SK-N-SH (cell line): ENCODE data around the gene PCGF3. TPM values are rescaled to one million over a fixed set of nuclear protein-coding genes. Genes with fewer than 3 reads are reported as not detected.

Experiments
- CTCF ChIA-PET: fragments of 300-600, 350-600 bp; formaldehyde crosslinking; extraction: SDS; loops from one replicate; lab custom pipeline; 2021; lab: Yijun Ruan, JAX
- POLR2A ChIA-PET: fragments of 350-600 bp; sonication (Branson Sonifier 250); formaldehyde crosslinking; extraction: SDS; loops from one replicate; lab custom pipeline; 2020; ENCODE audit warnings: antibody characterized with exemption, inconsistent platforms; lab: Yijun Ruan, JAX
- DNase-seq: peaks from one replicate; pipeline ENCODE4 v3.0.0; 2012
- H2AFZ ChIP-seq: fragments of 200-600 bp; sonication (generic); 2 replicates; pipeline ENCODE4 v1.8.1; 2016; ENCODE audit warnings: antibody characterized with exemption, mild to moderate bottlenecking, low read depth
- H3F3A ChIP-seq: fragments of 200-600 bp; sonication (generic); replicated peaks from 2 replicates; pipeline ENCODE3; 2016; ENCODE audit warnings: antibody characterized with exemption, mild to moderate bottlenecking; ENCODE audit not compliant: insufficient read depth
- H3K27ac ChIP-seq, 2 experiments: fragments of 200-500 bp in 1 of 2; fragments of 200-600 bp in 1 of 2; sonication (Bioruptor generic) in 1 of 2; sonication (generic), shearing (Covaris generic) in 1 of 2; 2 replicates each; pipeline versions ENCODE4 v1.5.1 to v1.6.1; 2014 to 2016; ENCODE audit warnings: low read depth in 2 of 2, inconsistent platforms in 1 of 2, low read length in 1 of 2, mild to moderate bottlenecking in 1 of 2, mixed read lengths in 1 of 2
- H3K27me3 ChIP-seq: fragments of 200-600 bp; sonication (generic), shearing (Covaris generic); 2 replicates; pipeline ENCODE4 v1.6.1; 2016; ENCODE audit warnings: mixed run types; ENCODE audit not compliant: insufficient read depth
- H3K36me3 ChIP-seq, 2 experiments: fragments of 200-500 bp in 1 of 2; fragments of 200-600 bp in 1 of 2; sonication (Bioruptor generic) in 1 of 2; sonication (generic) in 1 of 2; replicated peaks in 1 of 2; 2 replicates each; pipeline versions ENCODE3 to v1.5.1; 2014 to 2016; ENCODE audit warnings: low read length in 1 of 2, mild to moderate bottlenecking in 1 of 2; ENCODE audit not compliant: insufficient read depth in 2 of 2, control insufficient read depth in 1 of 2
- H3K4me1 ChIP-seq, 2 experiments: fragments of 200-500 bp in 1 of 2; fragments of 200-600 bp in 1 of 2; sonication (Bioruptor generic) in 1 of 2; sonication (generic), shearing (Covaris generic) in 1 of 2; 2 replicates each; pipeline versions ENCODE4 v1.5.1 to v1.6.1; 2014 to 2016; ENCODE audit warnings: low read depth in 1 of 2, low read length in 1 of 2, mixed run types in 1 of 2; ENCODE audit not compliant: insufficient read depth in 2 of 2, control insufficient read depth in 1 of 2
- H3K4me2 ChIP-seq: fragments of 200-600 bp; sonication (generic), shearing (Covaris generic); 2 replicates; pipeline ENCODE4 v1.6.1; 2017; ENCODE audit warnings: mixed run types
- H3K4me3 ChIP-seq, 2 experiments: fragments of 200-500 bp in 1 of 2; fragments of 200-600 bp in 1 of 2; sonication (Bioruptor generic) in 1 of 2; sonication (generic), shearing (Covaris generic) in 1 of 2; 2 replicates each; pipeline versions ENCODE4 v1.5.1 to v1.8.1; 2014 to 2016; ENCODE audit warnings: low read depth in 2 of 2, inconsistent platforms in 1 of 2, low read length in 1 of 2, mild to moderate bottlenecking in 1 of 2, mixed read lengths in 1 of 2, moderate library complexity in 1 of 2
- H3K79me2 ChIP-seq: fragments of 200-600 bp; sonication (generic); 2 replicates; pipeline ENCODE4 v1.8.1; 2017; ENCODE audit warnings: mild to moderate bottlenecking; ENCODE audit not compliant: insufficient read depth
- H3K9ac ChIP-seq: fragments of 200-600 bp; sonication (generic); 2 replicates; pipeline ENCODE4 v1.6.1; 2017; ENCODE audit warnings: mixed run types
- H3K9me2 ChIP-seq: fragments of 200-600 bp; sonication (generic); 2 replicates; pipeline ENCODE4 v1.6.1; 2017; ENCODE audit warnings: mixed run types
- H3K9me3 ChIP-seq: fragments of 200-600 bp; sonication (generic); 2 replicates; pipeline ENCODE4 v1.6.1; 2017; ENCODE audit warnings: mixed run types, mild to moderate bottlenecking, moderate library complexity
- H4K20me1 ChIP-seq: fragments of 200-600 bp; sonication (generic); 2 replicates; pipeline ENCODE4 v1.6.1; 2017; ENCODE audit warnings: mild to moderate bottlenecking, mixed run types; ENCODE audit not compliant: insufficient read depth
- CHD2 ChIP-seq: fragments of 150-350 bp; IDR thresholded peaks from 2 replicates; pipeline ENCODE4 v1.6.1; 2018; ENCODE audit warnings: low read length; ENCODE audit not compliant: partially characterized antibody
- ELF1 ChIP-seq: IDR thresholded peaks from 2 replicates; pipeline ENCODE4 v1.4.0; 2012
- EP300 ChIP-seq, 2 experiments: IDR thresholded peaks; 2 replicates each; pipeline versions ENCODE4 v1.4.0 to v1.6.1; 2012; ENCODE audit warnings: borderline replicate concordance in 1 of 2, low read depth in 1 of 2, low read length in 1 of 2
- FOSL2 ChIP-seq: IDR thresholded peaks from 2 replicates; pipeline ENCODE4 v1.4.0; 2012; ENCODE audit warnings: low read depth, mild to moderate bottlenecking, moderate library complexity, borderline replicate concordance
- FOXJ3 ChIP-seq: sonication (generic); formaldehyde crosslinking; IDR thresholded peaks from 2 replicates; pipeline ENCODE4 v1.5.1; 2020; ENCODE audit warnings: mild to moderate bottlenecking, missing genetic modification reagents
- GABPA ChIP-seq: IDR thresholded peaks from 2 replicates; pipeline ENCODE4 v1.4.0; 2012; ENCODE audit warnings: low read depth, mild to moderate bottlenecking
- GATA2 ChIP-seq: sonication (generic); formaldehyde crosslinking; IDR thresholded peaks from 2 replicates; pipeline ENCODE4 v1.5.0; 2020; ENCODE audit warnings: mild to moderate bottlenecking, missing genetic modification reagents
- IRF3 ChIP-seq: fragments of 150-350 bp; IDR thresholded peaks from 2 replicates; pipeline ENCODE4 v1.6.1; 2016; ENCODE audit warnings: mild to moderate bottlenecking, low read depth, low read length
- JUND ChIP-seq: IDR thresholded peaks from 2 replicates; pipeline ENCODE4 v1.4.0; 2012
- MEF2A ChIP-seq: IDR thresholded peaks from 2 replicates; pipeline ENCODE4 v1.4.0; 2012; ENCODE audit warnings: low read depth, borderline replicate concordance
- RFX5 ChIP-seq: IDR thresholded peaks from 2 replicates; pipeline ENCODE4 v1.6.1; 2012; ENCODE audit warnings: mild to moderate bottlenecking, improper control_type of control experiment, low read length
- TEAD4 ChIP-seq: IDR thresholded peaks from 2 replicates; pipeline ENCODE4 v1.4.0; 2012; ENCODE audit warnings: mild to moderate bottlenecking, borderline replicate concordance; ENCODE audit not compliant: insufficient read depth
- YY1 ChIP-seq: IDR thresholded peaks from 2 replicates; pipeline ENCODE4 v1.4.0; 2012; ENCODE audit warnings: low read depth, mild to moderate bottlenecking
- WGBS: methylation state at CpG from one replicate; pipeline ENCODE4 v1.1.6; 2017; ENCODE audit warnings: low lambda C conversion rate; 5-methylcytosine and 5-hydroxymethylcytosine counted together
- polyA plus RNA-seq, 3 experiments: library from polyadenylated mRNA; depleted of rRNA; stranded (reverse); fragments of >200 nt; gene quantifications; 2 replicates each; pipeline ENCODE4 v1.2.3, GENCODE V29; 2012
- TF ChIP-seq, protein P1 (sequence below): IDR thresholded peaks from 2 replicates; pipeline ENCODE4 v1.4.0; 2012; ENCODE audit warnings: low read depth, borderline replicate concordance
- TF ChIP-seq, protein P2 (sequence below): IDR thresholded peaks from 2 replicates; pipeline ENCODE4; 2012

Gene PCGF3
- polyA plus RNA-seq, 1 of the 3 experiments (the other 2 are of a cell fraction) = 44.8 TPM

DNA sequence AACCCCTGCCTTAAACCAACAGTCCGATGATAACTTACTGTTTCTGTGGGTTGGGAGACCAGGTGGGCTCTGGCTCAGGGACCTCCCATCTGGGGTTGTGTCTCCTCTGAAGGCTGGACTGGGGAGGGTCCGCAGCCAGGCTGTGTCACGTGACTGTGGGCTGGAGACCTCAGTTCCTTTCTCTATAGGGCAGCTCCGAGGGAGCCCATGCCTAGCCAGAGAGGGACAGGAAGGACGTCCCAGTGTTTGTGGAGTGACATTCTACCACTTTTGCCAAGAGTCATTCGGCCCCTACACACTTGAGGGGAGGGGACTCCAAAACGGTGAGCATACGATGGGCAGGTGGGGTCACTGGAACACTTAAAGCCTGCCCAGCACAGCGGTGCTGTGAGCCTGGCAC, 4.5 kb downstream of the PCGF3 start (continued):
- TF ChIP-seq RFX5 = no peak
- no peak for TF ChIP-seq CHD2

DNA sequence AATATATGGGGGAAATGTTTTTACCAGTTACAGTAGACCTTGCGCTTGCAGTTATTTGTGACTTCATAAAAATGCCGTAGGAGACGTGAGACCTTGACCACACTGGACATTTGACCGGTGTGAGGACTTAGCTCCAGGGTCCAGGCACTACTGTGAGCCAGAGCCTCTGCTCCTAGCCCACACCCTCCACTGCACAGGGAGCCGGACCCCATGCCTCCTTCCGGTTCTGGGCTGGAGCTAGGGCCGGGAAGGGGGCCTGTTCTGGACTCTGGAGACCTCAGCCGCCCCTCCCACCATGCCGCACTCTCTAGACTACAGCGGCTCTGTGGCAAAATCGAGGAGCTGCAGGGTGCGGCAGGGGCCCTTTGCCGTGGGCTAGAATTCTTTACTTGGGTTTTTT, 5.3 kb downstream of the PCGF3 start:
- peaks cover 74% of the 10 kb centered on the region for H4K20me1 ChIP-seq

More for the DNA sequence above, 5.3 kb downstream of the PCGF3 start:
- no peaks in the 10 kb centered on the region for H3K9me2 ChIP-seq
- H3K27me3 ChIP-seq = no peaks in the 10 kb centered on the region
- 85% methylated on average over 13 of the region's 13 CpGs for WGBS
- H2AFZ ChIP-seq = no peak overlapping the region
- DNase-seq = no peak
- peaks cover 0 to 25% of the 10 kb centered on the region in 2 experiments; a peak in 2 of 4 replicates for H3K4me1 ChIP-seq
- ChIA-PET CTCF (interaction anchor here (1.2 to 1.5 kb wide), 2 partner anchors 27 to 31 kb away, joined by 4 to 5 read pairs; no protein-coding TSS in a partner anchor), POLR2A (interaction anchor here (1.4 kb wide), 1 partner anchor 26 kb away, joined by 4 read pairs; no protein-coding TSS in a partner anchor)
- peaks cover 88% of the 10 kb centered on the region for H3K79me2 ChIP-seq
- TF ChIP-seq, protein P1, sequence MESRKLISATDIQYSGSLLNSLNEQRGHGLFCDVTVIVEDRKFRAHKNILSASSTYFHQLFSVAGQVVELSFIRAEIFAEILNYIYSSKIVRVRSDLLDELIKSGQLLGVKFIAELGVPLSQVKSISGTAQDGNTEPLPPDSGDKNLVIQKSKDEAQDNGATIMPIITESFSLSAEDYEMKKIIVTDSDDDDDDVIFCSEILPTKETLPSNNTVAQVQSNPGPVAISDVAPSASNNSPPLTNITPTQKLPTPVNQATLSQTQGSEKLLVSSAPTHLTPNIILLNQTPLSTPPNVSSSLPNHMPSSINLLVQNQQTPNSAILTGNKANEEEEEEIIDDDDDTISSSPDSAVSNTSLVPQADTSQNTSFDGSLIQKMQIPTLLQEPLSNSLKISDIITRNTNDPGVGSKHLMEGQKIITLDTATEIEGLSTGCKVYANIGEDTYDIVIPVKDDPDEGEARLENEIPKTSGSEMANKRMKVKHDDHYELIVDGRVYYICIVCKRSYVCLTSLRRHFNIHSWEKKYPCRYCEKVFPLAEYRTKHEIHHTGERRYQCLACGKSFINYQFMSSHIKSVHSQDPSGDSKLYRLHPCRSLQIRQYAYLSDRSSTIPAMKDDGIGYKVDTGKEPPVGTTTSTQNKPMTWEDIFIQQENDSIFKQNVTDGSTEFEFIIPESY = no peak
- TF ChIP-seq GABPA (no peak), FOSL2 (no peak), EP300 (IDR thresholded peaks at IDR 0.05; ENCODE audit: borderline replicate concordance in 1 of 2, low read depth in 1 of 2, low read length in 1 of 2) (no peak), IRF3 (no peak), MEF2A (no peak), FOXJ3 (CRISPR knock-in tag) (no peak), YY1 (no peak), ELF1 (no peak), JUND (no peak), TEAD4 (no peak), GATA2 (CRISPR knock-in tag) (no peak), RFX5 (no peak)
- TF ChIP-seq, protein P2, sequence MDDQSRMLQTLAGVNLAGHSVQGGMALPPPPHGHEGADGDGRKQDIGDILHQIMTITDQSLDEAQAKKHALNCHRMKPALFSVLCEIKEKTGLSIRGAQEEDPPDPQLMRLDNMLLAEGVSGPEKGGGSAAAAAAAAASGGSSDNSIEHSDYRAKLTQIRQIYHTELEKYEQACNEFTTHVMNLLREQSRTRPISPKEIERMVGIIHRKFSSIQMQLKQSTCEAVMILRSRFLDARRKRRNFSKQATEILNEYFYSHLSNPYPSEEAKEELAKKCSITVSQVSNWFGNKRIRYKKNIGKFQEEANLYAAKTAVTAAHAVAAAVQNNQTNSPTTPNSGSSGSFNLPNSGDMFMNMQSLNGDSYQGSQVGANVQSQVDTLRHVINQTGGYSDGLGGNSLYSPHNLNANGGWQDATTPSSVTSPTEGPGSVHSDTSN = no peak
- H3K9me3 ChIP-seq = no peaks in the 10 kb centered on the region
- H3K9ac ChIP-seq = no peak overlapping the region
- H3F3A ChIP-seq = peaks cover 3% of the 10 kb centered on the region
- H3K27ac ChIP-seq = no peak overlapping the region
- no peak overlapping the region for H3K4me3 ChIP-seq
- no peak overlapping the region for H3K4me2 ChIP-seq
- H3K36me3 ChIP-seq = peaks cover 4 to 10% of the 10 kb centered on the region in 2 experiments
